Measurements from ENCODE around the gene SLC5A2.

DNA sequence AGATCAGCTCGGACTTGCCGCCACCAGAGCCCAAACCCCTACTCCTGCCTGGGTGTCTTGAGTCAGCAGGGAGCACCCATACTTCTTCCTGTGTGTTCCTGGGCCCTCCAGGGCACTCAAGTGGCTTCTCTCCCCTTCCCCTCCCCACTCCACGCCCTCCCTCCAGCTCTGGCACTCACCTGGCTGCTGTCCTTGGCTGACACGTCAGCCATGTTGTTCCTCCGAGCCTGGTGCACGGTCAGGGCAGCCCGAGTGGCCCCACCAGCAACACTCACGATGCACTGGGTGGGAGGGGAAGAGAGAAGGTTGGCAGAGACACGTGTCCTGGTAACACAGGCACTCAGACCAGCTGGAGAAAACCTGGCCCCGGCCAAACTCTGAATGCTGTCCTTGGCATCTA, 13.7 kb downstream of the SLC5A2 start:
- TF ChIP-seq, protein P1, sequence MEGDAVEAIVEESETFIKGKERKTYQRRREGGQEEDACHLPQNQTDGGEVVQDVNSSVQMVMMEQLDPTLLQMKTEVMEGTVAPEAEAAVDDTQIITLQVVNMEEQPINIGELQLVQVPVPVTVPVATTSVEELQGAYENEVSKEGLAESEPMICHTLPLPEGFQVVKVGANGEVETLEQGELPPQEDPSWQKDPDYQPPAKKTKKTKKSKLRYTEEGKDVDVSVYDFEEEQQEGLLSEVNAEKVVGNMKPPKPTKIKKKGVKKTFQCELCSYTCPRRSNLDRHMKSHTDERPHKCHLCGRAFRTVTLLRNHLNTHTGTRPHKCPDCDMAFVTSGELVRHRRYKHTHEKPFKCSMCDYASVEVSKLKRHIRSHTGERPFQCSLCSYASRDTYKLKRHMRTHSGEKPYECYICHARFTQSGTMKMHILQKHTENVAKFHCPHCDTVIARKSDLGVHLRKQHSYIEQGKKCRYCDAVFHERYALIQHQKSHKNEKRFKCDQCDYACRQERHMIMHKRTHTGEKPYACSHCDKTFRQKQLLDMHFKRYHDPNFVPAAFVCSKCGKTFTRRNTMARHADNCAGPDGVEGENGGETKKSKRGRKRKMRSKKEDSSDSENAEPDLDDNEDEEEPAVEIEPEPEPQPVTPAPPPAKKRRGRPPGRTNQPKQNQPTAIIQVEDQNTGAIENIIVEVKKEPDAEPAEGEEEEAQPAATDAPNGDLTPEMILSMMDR (IDR thresholded peaks at IDR 0.05; ENCODE audit: low read length) = no peak
- TF ChIP-seq EZH2phosphoT487 (IDR thresholded peaks at IDR 0.05; ENCODE audit: low read length) = no peak
